ENCODE data around the gene ANKRD11.

DNA sequence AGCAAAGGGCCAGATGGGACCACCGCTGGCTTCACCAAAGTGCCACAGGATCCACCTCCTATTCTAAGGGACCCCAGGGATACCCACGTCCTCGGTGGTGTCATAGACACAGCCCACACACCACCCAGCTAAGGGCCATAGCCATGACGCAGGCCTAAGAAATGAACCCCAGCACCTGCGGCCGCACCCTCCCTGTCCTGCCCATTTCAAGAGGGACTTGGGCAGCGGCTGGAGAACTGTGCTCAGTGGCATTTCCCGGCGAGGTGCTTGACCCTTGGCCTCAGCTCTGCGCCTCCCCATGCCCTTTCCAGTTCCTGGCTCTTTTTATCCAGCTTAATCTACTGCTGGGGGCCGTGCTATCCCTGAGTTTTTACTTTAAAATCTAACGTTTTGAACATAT, 245.6 kb downstream of the ANKRD11 start:
- no peak for TF ChIP-seq POLR2A (IDR thresholded peaks at IDR 0.05; ENCODE audit: low read length)
- no peak for TF ChIP-seq GATA1 (IDR thresholded peaks at IDR 0.05; ENCODE audit: low read depth, low read length)
